Measurements from ENCODE around the gene SLC19A1.
"Not testable (repeated sequence)": the region's sequence is repeated elsewhere in the genome, so short reads cannot be mapped to it uniquely, and the experiment has no call there.

SLC19A1 gene

GRCh38 chr21:45506241-45506817 is 35.9 kb downstream of the SLC19A1 start:
- Histone ChIP-seq H3K4ac (ENCODE audit: low read depth, low read length) (no peak overlapping the region), H3K4me3 (ENCODE audit: low read length) (no peak overlapping the region), H4K5ac (ENCODE audit: low read length) (no peak overlapping the region), H3K18ac (ENCODE audit: low read length) (no peak overlapping the region), H3K36me3 (ENCODE audit: control insufficient read depth, insufficient read depth, low read length) (no peaks in the 10 kb centered on the region), H3K4me2 (ENCODE audit: low read length) (no peak overlapping the region), H3K79me1 (ENCODE audit: low read length) (no peaks in the 10 kb centered on the region), H2AK5ac (ENCODE audit: low read length) (no peak overlapping the region), H3K23ac (ENCODE audit: low read length) (no peak overlapping the region), H3K4me1 (ENCODE audit: control insufficient read depth, low read depth, low read length) (no peaks in the 10 kb centered on the region), H3K27ac (ENCODE audit: low read depth, low read length) (no peak overlapping the region), H2BK15ac (replicated peaks; ENCODE audit: low read depth) (no peak overlapping the region), H3K27me3 (ENCODE audit: insufficient read depth, low read length, poor library complexity) (no peaks in the 10 kb centered on the region), H3K56ac (ENCODE audit: low read length) (no peak overlapping the region), H2BK5ac (ENCODE audit: low read length) (no peak overlapping the region), H4K8ac (ENCODE audit: low read depth, low read length) (no peak overlapping the region), H3K79me2 (ENCODE audit: control insufficient read depth, insufficient read depth, low read length) (no peaks in the 10 kb centered on the region), H3K9ac (ENCODE audit: low read length) (no peak overlapping the region), H2BK120ac (ENCODE audit: low read depth, low read length) (no peak overlapping the region)
- DNase-seq = no peak
- WGBS (ENCODE audit: extremely low coverage, insufficient coverage, low lambda C conversion rate) = no CpG with 5 or more reads among the region's 22 CpGs

DNA sequence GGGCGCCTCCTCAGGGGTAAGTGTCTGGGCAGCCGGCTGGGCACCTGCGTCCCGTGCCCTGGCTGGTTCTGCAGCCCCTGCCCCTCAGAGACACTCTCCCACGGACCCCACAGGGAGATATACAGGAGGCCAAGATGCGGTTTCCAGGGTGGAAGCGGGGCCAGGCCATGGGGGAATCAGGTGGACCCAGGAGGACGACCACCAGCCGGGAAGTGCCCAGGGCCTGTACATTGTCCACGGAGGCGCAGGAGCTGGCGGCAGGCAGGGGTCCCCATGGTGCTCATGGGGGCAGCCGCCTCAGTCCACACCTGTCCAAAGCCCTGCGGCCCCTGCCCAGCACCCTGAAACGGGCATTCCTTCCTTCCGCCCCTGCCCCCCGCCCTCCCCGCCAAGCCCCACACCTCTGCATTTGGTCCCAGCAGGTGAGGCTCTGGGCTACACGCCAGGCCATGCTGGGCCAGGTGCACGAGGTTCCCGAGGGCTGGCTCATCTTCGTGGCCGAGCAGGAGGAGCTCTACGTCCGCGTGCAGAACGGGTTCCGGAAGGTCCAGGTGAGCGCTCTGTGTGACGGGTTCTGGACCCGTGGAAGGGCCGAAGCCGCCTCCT is 36.7 kb downstream of the SLC19A1 start:
- H4K5ac ChIP-seq (ENCODE audit: low read length) = no peak overlapping the region
- DNase-seq = no peak
- H4K8ac ChIP-seq (ENCODE audit: low read depth, low read length) = no peak overlapping the region

DNA sequence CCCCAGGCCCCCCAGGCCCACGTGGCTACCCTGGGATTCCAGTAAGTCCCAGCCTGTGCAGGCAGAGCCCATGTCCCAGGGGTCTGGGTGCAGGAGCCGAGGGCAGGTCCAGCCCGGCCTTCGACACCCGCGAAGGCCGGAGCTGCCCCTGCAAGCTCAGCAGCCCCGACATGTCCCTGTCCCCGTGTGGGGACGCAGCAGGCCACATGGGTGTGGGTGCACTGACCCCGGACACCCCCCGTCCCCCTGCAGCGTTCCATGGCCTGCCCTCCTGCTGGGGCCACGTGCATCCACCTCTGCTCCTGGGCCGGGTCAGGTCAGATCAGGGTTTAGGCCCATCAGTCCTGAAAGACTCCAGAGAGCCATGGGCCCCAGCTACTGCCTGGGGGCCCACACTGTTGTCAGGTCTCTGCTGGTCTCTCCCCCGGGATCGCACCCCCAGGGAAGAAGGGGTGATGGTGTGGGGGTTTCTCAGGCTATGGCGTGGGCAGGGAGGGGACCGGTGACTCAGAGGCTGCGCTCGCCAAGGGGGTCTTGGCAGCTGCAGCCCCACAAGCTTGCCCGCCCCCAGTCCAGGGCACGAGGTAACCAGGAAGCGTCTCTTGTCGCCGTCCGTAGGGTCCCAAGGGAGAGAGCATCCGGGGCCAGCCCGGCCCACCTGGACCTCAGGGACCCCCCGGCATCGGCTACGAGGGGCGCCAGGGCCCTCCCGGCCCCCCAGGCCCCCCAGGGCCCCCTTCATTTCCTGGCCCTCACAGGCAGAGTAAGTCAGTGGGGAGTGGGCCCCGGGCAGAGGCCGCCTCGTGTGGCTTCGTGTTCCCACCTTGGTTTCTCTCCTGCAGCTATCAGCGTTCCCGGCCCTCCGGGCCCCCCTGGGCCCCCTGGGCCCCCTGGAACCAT is 37.5 kb downstream of the SLC19A1 start:
- Histone ChIP-seq H3K23ac (ENCODE audit: low read length) (no peak overlapping the region), H4K8ac (ENCODE audit: low read depth, low read length) (no peak overlapping the region), H3K4ac (ENCODE audit: low read depth, low read length) (no peak overlapping the region), H3K27me3 (ENCODE audit: insufficient read depth, low read length, poor library complexity) (no peaks in the 10 kb centered on the region), H3K18ac (ENCODE audit: low read length) (no peak overlapping the region), H3K79me1 (ENCODE audit: low read length) (no peaks in the 10 kb centered on the region), H4K5ac (ENCODE audit: low read length) (no peak overlapping the region), H2BK5ac (ENCODE audit: low read length) (no peak overlapping the region), H2BK120ac (ENCODE audit: low read depth, low read length) (no peak overlapping the region), H3K27ac (ENCODE audit: low read depth, low read length) (no peak overlapping the region), H3K79me2 (ENCODE audit: control insufficient read depth, insufficient read depth, low read length) (no peaks in the 10 kb centered on the region), H3K4me1 (ENCODE audit: control insufficient read depth, low read depth, low read length) (no peaks in the 10 kb centered on the region), H3K56ac (ENCODE audit: low read length) (no peak overlapping the region), H3K4me2 (ENCODE audit: low read length) (no peak overlapping the region), H2AK5ac (ENCODE audit: low read length) (no peak overlapping the region), H3K36me3 (ENCODE audit: control insufficient read depth, insufficient read depth, low read length) (no peaks in the 10 kb centered on the region), H3K4me3 (ENCODE audit: low read length) (no peak overlapping the region), H3K9ac (ENCODE audit: low read length) (no peak overlapping the region), H2BK15ac (replicated peaks; ENCODE audit: low read depth) (no peak overlapping the region)
- no peak for DNase-seq
- no CpG with 5 or more reads among the region's 41 CpGs for WGBS (ENCODE audit: extremely low coverage, insufficient coverage, low lambda C conversion rate)

More for the DNA sequence above, 36.7 kb downstream of the SLC19A1 start:
- no peak overlapping the region for H3K56ac ChIP-seq (ENCODE audit: low read length)
- H2BK120ac ChIP-seq (ENCODE audit: low read depth, low read length) = no peak overlapping the region
- no peak overlapping the region for H3K9ac ChIP-seq (ENCODE audit: low read length)
- no peak overlapping the region for H2BK5ac ChIP-seq (ENCODE audit: low read length)
- H3K4me2 ChIP-seq (ENCODE audit: low read length) = no peak overlapping the region
- no peaks in the 10 kb centered on the region for H3K4me1 ChIP-seq (ENCODE audit: control insufficient read depth, low read depth, low read length)
- H3K4me3 ChIP-seq (ENCODE audit: low read length) = no peak overlapping the region
- no peaks in the 10 kb centered on the region for H3K79me2 ChIP-seq (ENCODE audit: control insufficient read depth, insufficient read depth, low read length)
- no peak overlapping the region for H3K27ac ChIP-seq (ENCODE audit: low read depth, low read length)
- WGBS (ENCODE audit: extremely low coverage, insufficient coverage, low lambda C conversion rate) = no CpG with 5 or more reads among the region's 33 CpGs
- H2BK15ac ChIP-seq (replicated peaks; ENCODE audit: low read depth) = no peak overlapping the region
- no peaks in the 10 kb centered on the region for H3K36me3 ChIP-seq (ENCODE audit: control insufficient read depth, insufficient read depth, low read length)
- no peak overlapping the region for H2AK5ac ChIP-seq (ENCODE audit: low read length)
- no peak overlapping the region for H3K4ac ChIP-seq (ENCODE audit: low read depth, low read length)
- no peaks in the 10 kb centered on the region for H3K27me3 ChIP-seq (ENCODE audit: insufficient read depth, low read length, poor library complexity)
- no peaks in the 10 kb centered on the region for H3K79me1 ChIP-seq (ENCODE audit: low read length)
- no peak overlapping the region for H3K18ac ChIP-seq (ENCODE audit: low read length)
- H3K23ac ChIP-seq (ENCODE audit: low read length) = no peak overlapping the region

DNA sequence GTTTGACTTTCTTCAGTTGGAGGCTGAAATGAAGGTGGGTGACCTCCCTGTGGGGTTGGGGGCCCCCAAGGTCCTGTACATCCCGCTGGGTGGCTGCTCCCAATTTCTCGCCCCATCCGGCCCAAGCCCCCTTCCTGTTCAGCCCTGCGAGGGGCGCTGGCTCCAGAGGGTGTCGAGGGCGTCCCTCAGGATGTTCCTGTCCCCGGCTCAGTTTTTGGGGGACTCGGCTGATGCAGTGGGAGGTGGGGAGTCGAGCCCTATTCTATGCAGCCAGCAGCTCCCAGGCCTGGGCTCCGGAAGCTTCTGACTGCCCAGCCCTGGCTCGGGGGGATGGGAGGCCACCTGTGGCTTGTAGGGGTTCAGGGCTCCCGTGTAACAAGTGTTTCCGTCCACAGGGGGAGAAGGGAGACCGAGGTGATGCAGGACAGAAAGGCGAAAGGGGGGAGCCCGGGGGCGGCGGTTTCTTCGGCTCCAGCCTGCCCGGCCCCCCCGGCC is 38.2 kb downstream of the SLC19A1 start:
- no peak overlapping the region for H3K4me3 ChIP-seq (ENCODE audit: low read length)
- H4K8ac ChIP-seq (ENCODE audit: low read depth, low read length) = no peak overlapping the region
- no peak overlapping the region for H3K23ac ChIP-seq (ENCODE audit: low read length)
- H2BK15ac ChIP-seq (replicated peaks; ENCODE audit: low read depth) = no peak overlapping the region
- H3K36me3 ChIP-seq (ENCODE audit: control insufficient read depth, insufficient read depth, low read length) = no peaks in the 10 kb centered on the region
- no peak overlapping the region for H3K18ac ChIP-seq (ENCODE audit: low read length)
- H3K79me2 ChIP-seq (ENCODE audit: control insufficient read depth, insufficient read depth, low read length) = no peaks in the 10 kb centered on the region
- H3K27ac ChIP-seq (ENCODE audit: low read depth, low read length) = no peak overlapping the region
- no peak overlapping the region for H4K5ac ChIP-seq (ENCODE audit: low read length)
- no peak overlapping the region for H3K9ac ChIP-seq (ENCODE audit: low read length)
- H3K27me3 ChIP-seq (ENCODE audit: insufficient read depth, low read length, poor library complexity) = no peaks in the 10 kb centered on the region
- no peak overlapping the region for H3K56ac ChIP-seq (ENCODE audit: low read length)
- H3K4me2 ChIP-seq (ENCODE audit: low read length) = no peak overlapping the region
- H2BK120ac ChIP-seq (ENCODE audit: low read depth, low read length) = no peak overlapping the region
- no peak overlapping the region for H3K4ac ChIP-seq (ENCODE audit: low read depth, low read length)
- no peaks in the 10 kb centered on the region for H3K4me1 ChIP-seq (ENCODE audit: control insufficient read depth, low read depth, low read length)
- no CpG with 5 or more reads among the region's 22 CpGs for WGBS (ENCODE audit: extremely low coverage, insufficient coverage, low lambda C conversion rate)
- no peak for DNase-seq
- no peak overlapping the region for H2BK5ac ChIP-seq (ENCODE audit: low read length)
- no peaks in the 10 kb centered on the region for H3K79me1 ChIP-seq (ENCODE audit: low read length)
- no peak overlapping the region for H2AK5ac ChIP-seq (ENCODE audit: low read length)

- H2BK5ac ChIP-seq (ENCODE audit: low read length); H4K5ac ChIP-seq (ENCODE audit: low read length); H3K79me1 ChIP-seq (ENCODE audit: low read length); H2AK5ac ChIP-seq (ENCODE audit: low read length); H3K56ac ChIP-seq (ENCODE audit: low read length); H3K4me2 ChIP-seq (ENCODE audit: low read length); H3K18ac ChIP-seq (ENCODE audit: low read length); H2BK15ac ChIP-seq (replicated peaks; ENCODE audit: low read depth); H2BK120ac ChIP-seq (ENCODE audit: low read depth, low read length); H3K9ac ChIP-seq (ENCODE audit: low read length); H3K27ac ChIP-seq (ENCODE audit: low read depth, low read length); H3K79me2 ChIP-seq (ENCODE audit: control insufficient read depth, insufficient read depth, low read length); H3K23ac ChIP-seq (ENCODE audit: low read length); H3K4me1 ChIP-seq (ENCODE audit: control insufficient read depth, low read depth, low read length); DNase-seq; H3K4me3 ChIP-seq (ENCODE audit: low read length); H3K27me3 ChIP-seq (ENCODE audit: insufficient read depth, low read length, poor library complexity); H4K8ac ChIP-seq (ENCODE audit: low read depth, low read length); H3K4ac ChIP-seq (ENCODE audit: low read depth, low read length); H3K36me3 ChIP-seq (ENCODE audit: control insufficient read depth, insufficient read depth, low read length): not testable (repeated sequence)
- WGBS (ENCODE audit: extremely low coverage, insufficient coverage, low lambda C conversion rate) = no CpG with 5 or more reads among the region's 4 CpGs
Observed at GRCh38 chr21:45503226-45503625, 39.0 kb downstream of the SLC19A1 start.
